A673 (cell line): ENCODE measurements around the gene FAAP20.

Experiments
- CTCF ChIP-seq: fragments of 300-800, 200-600 bp; sonication (generic); conservative IDR thresholded peaks from 2 replicates; pipeline ENCODE4 v1.5.1; 2017; ENCODE audit warnings: low read depth, mild to moderate bottlenecking, antibody characterized with exemption, low read length, moderate library complexity, mixed read lengths
- EZH2 ChIP-seq: fragments of 200-600 bp; sonication (generic); IDR thresholded peaks from 2 replicates; pipeline ENCODE4 v1.6.1; 2017; ENCODE audit warnings: borderline replicate concordance, low read depth, mild to moderate bottlenecking, mixed read lengths, antibody characterized with exemption, low read length; ENCODE audit not compliant: poor library complexity, severe bottlenecking

GRCh38 chr1:2210084-2210653 is 15.6 kb upstream of the FAAP20 start:
- TF ChIP-seq CTCF (no peak), EZH2 (no peak)
